ENCODE results near the gene TRIO. TPM values are rescaled to one million over a fixed set of nuclear protein-coding genes. Genes with fewer than 3 reads are reported as not detected.

Gene TRIO
- total RNA-seq, 4 donors from 2014 or later, result 186 to 388 (median 285) TPM

- 11 to 15% methylated on average over 13 to 21 of the region's 21 CpGs for WGBS, 2 donors (ENCODE audit: low coverage in 1 of 2)
Measured at GRCh38 chr5:14108170-14108996, 34.8 kb upstream of the TRIO start.

GRCh38 chr5:14109041-14109747 is 33.9 kb upstream of the TRIO start:
- no peak overlapping the region for H3K27ac ChIP-seq
- DNase-seq, result peak; percentile 16

More at GRCh38 chr5:14108170-14108996, 34.8 kb upstream of the TRIO start:
- peak; percentile 72 for DNase-seq
- peak overlapping the region in 3 of 4 donors; percentile 13 to 38 (median 19) for H3K4me3 ChIP-seq
- intact Hi-C loops (cut with DNase I; ENCODE audit: low total_unique reads) (loop anchor here (5.0 kb wide), 1 partner anchor 159 kb away; no protein-coding TSS in a partner anchor), in situ Hi-C loops (cut with MboI; ENCODE audit: low pct_ligation_motif_present in 1 of 4, low pct_unique_long_range_greater_than_20kb in 1 of 4, low sequenced_read_pairs in 3 of 4) (loop anchor here in 3 of 4 donors (5.0 to 25.0 kb wide), 4 partner anchors 121 to 159 kb away; no protein-coding TSS in a partner anchor)
- H3K27me3 ChIP-seq, result no peaks in the 10 kb centered on the region
- no peaks in the 10 kb centered on the region for H3K36me3 ChIP-seq
- no peak for TF ChIP-seq POLR2A (IDR thresholded peaks at IDR 0.05)
- no peak for TF ChIP-seq EP300 (IDR thresholded peaks at IDR 0.05; ENCODE audit: low read depth)
- peak; percentile 69 to 85 (median 75) for TF ChIP-seq CTCF (IDR thresholded peaks at IDR 0.05)
- TF ChIP-seq POLR2AphosphoS5 (IDR thresholded peaks at IDR 0.05), result peak in 1 of 3 donors; percentile 13
- H3K27ac ChIP-seq, result peak overlapping the region in 1 of 4 donors; percentile 35
- H3K9me3 ChIP-seq, result no peaks in the 10 kb centered on the region
- peaks cover 0 to 12% (median 4%) of the 10 kb centered on the region in 4 donors for H3K4me1 ChIP-seq

GRCh38 chr5:14109771-14110170 is 33.4 kb upstream of the TRIO start:
- WGBS, 2 donors (ENCODE audit: low coverage in 1 of 2), result 86 to 91% methylated on average over 4 to 7 of the region's 7 CpGs
- Histone ChIP-seq H3K4me3 (no peak overlapping the region), H3K36me3 (no peaks in the 10 kb centered on the region), H3K27me3 (no peaks in the 10 kb centered on the region), H3K9me3 (no peaks in the 10 kb centered on the region), H3K4me1 (peaks cover 0 to 12% (median 4%) of the 10 kb centered on the region in 4 donors), H3K27ac (no peak overlapping the region)
- no peak for DNase-seq
- TF ChIP-seq EP300 (IDR thresholded peaks at IDR 0.05; ENCODE audit: low read depth) (no peak), POLR2AphosphoS5 (IDR thresholded peaks at IDR 0.05) (no peak), CTCF (IDR thresholded peaks at IDR 0.05) (no peak), POLR2A (IDR thresholded peaks at IDR 0.05) (no peak)
- in situ Hi-C loops (cut with MboI; ENCODE audit: low pct_ligation_motif_present in 1 of 4, low pct_unique_long_range_greater_than_20kb in 1 of 4, low sequenced_read_pairs in 3 of 4) (loop anchor here in 3 of 4 donors (5.0 to 25.0 kb wide), 4 partner anchors 122 to 158 kb away; no protein-coding TSS in a partner anchor), intact Hi-C loops (cut with DNase I; ENCODE audit: low total_unique reads) (loop anchor here (5.0 kb wide), 1 partner anchor 158 kb away; no protein-coding TSS in a partner anchor)

More at GRCh38 chr5:14109041-14109747, 33.9 kb upstream of the TRIO start:
- Histone ChIP-seq H3K27me3 (no peaks in the 10 kb centered on the region), H3K36me3 (no peaks in the 10 kb centered on the region), H3K9me3 (no peaks in the 10 kb centered on the region), H3K4me3 (no peak overlapping the region), H3K4me1 (peaks cover 0 to 12% (median 4%) of the 10 kb centered on the region in 4 donors)
- TF ChIP-seq POLR2AphosphoS5 (IDR thresholded peaks at IDR 0.05), result no peak
- no peak for TF ChIP-seq POLR2A (IDR thresholded peaks at IDR 0.05)
- no peak for TF ChIP-seq CTCF (IDR thresholded peaks at IDR 0.05)
- no peak for TF ChIP-seq EP300 (IDR thresholded peaks at IDR 0.05; ENCODE audit: low read depth)
- in situ Hi-C loops (cut with MboI; ENCODE audit: low pct_ligation_motif_present in 1 of 4, low pct_unique_long_range_greater_than_20kb in 1 of 4, low sequenced_read_pairs in 3 of 4) (loop anchor here in 3 of 4 donors (5.0 to 25.0 kb wide), 4 partner anchors 122 to 158 kb away; no protein-coding TSS in a partner anchor), intact Hi-C loops (cut with DNase I; ENCODE audit: low total_unique reads) (loop anchor here (5.0 kb wide), 1 partner anchor 158 kb away; no protein-coding TSS in a partner anchor)
- WGBS, 2 donors (ENCODE audit: low coverage in 1 of 2), result 71 to 74% methylated on average over 5 to 8 of the region's 8 CpGs

Measured in transverse colon (tissue), 4 donors.